Uterus (tissue), 2 donors: ENCODE measurements around the gene SLAMF8.

Source experiments
- POLR2A ChIP-seq, 2 donors: fragments of 450-650 bp; IDR thresholded peaks; one replicate each; pipeline ENCODE4 v1.6.1; 2016; ENCODE audit warnings: antibody characterized with exemption in 2 of 2, mild to moderate bottlenecking in 1 of 2, moderate library complexity in 1 of 2
- TF ChIP-seq, protein P1 (sequence below), 4 experiments: fragments of 200-600 bp in 2 of 4; fragments of 450-650 bp in 2 of 4; sonication (generic) in 2 of 4; IDR thresholded peaks; one replicate each; pipeline ENCODE4 v1.5.1; 2016 to 2019; ENCODE audit warnings: antibody characterized with exemption in 4 of 4, mild to moderate bottlenecking in 2 of 4, moderate library complexity in 1 of 4

DNA sequence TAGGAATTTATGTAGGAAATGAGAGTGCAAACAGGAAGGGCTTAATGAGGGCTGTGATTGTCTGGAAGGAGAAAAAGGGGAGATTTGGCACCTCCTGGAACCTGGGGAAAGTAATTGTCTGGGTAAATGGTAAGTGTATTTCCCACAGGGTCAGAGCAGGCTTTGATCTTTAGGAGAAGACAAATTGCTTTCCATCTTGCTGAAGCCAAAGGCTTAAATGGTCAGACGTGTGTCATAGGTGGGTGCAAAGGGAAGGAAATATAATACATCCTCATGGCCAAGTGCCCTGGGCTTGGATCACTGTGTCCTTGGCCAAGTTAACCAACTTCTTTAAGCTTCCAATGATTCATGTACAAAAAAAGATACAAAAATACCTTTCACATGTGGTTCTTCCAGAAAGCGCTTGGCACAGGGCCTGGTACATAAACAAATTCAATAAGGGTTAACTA, 47.2 kb upstream of the SLAMF8 start:
- no peak for TF ChIP-seq POLR2A (IDR thresholded peaks at IDR 0.05)
- TF ChIP-seq, protein P1, sequence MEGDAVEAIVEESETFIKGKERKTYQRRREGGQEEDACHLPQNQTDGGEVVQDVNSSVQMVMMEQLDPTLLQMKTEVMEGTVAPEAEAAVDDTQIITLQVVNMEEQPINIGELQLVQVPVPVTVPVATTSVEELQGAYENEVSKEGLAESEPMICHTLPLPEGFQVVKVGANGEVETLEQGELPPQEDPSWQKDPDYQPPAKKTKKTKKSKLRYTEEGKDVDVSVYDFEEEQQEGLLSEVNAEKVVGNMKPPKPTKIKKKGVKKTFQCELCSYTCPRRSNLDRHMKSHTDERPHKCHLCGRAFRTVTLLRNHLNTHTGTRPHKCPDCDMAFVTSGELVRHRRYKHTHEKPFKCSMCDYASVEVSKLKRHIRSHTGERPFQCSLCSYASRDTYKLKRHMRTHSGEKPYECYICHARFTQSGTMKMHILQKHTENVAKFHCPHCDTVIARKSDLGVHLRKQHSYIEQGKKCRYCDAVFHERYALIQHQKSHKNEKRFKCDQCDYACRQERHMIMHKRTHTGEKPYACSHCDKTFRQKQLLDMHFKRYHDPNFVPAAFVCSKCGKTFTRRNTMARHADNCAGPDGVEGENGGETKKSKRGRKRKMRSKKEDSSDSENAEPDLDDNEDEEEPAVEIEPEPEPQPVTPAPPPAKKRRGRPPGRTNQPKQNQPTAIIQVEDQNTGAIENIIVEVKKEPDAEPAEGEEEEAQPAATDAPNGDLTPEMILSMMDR (IDR thresholded peaks at IDR 0.05), result no peak
